ENCODE results near the gene RALGAPA2.

DNA sequence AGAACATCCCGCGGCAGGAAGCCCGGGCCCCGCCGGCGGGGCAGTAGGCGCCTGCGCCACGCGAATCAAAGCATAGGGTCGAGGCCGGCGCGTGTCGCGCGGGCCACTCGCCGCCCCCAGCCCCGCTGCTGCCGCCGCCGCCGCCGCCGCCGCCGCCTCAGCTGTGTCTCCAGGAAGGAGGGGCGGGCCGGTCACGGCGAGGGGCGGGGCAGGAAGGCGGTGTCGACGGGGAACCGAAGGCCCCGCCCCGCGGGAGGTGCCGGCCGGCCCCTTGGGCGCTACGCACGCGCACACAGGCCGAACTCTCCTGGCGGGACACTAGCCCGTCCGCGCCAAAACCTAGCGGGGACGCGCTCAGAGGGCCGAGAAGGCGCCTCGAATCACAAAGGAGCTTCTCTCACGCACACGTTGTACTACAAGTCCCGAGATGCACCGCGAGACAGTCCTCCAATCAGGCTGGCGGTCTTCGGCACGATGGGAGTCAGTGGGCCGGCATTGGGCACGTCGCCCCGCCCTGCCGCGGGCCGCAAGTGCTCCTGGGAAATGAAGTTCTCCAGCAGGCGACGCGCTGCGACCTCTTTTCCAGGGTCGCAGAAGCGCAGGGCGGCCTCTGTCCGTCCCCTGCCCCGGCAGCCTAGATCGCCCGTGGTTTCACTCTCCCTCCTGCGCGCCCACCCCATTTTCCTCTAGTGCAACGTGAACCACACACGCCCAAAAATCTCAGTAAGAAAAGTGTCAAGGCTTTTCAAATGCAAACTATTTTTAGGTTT is at the start of gene RALGAPA2:
- TF ChIP-seq, protein P1, sequence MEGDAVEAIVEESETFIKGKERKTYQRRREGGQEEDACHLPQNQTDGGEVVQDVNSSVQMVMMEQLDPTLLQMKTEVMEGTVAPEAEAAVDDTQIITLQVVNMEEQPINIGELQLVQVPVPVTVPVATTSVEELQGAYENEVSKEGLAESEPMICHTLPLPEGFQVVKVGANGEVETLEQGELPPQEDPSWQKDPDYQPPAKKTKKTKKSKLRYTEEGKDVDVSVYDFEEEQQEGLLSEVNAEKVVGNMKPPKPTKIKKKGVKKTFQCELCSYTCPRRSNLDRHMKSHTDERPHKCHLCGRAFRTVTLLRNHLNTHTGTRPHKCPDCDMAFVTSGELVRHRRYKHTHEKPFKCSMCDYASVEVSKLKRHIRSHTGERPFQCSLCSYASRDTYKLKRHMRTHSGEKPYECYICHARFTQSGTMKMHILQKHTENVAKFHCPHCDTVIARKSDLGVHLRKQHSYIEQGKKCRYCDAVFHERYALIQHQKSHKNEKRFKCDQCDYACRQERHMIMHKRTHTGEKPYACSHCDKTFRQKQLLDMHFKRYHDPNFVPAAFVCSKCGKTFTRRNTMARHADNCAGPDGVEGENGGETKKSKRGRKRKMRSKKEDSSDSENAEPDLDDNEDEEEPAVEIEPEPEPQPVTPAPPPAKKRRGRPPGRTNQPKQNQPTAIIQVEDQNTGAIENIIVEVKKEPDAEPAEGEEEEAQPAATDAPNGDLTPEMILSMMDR (IDR thresholded peaks at IDR 0.05) = no peak
- no peak for TF ChIP-seq EP300 (IDR thresholded peaks at IDR 0.05)
